ENCODE measurements around the gene APOL3.
"Not testable (repeated sequence)": the region's sequence is repeated elsewhere in the genome, so short reads cannot be mapped to it uniquely, and the experiment has no call there.

Gene APOL3

DNA sequence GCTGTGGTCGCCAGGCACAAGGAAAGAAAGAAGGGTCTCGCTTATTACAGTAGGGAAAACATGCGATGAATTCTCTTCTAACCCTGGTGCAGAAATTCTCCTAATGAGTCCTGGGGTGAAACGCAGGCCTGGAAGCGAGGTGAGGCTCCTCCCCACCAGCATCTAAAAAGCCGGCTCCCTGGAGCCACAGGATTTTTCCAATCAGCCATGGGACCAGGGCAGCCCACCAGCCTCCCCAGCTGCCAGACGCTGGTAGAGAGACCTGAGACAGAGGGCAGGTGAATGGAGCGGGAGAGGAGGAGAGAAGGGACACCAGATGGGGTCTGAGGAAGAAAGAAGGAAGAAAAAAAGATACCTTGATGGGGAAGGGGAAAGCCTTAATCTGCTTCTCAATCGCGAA lies 28.6 kb downstream of the APOL3 start:
- DNase-seq, result no peak

DNA sequence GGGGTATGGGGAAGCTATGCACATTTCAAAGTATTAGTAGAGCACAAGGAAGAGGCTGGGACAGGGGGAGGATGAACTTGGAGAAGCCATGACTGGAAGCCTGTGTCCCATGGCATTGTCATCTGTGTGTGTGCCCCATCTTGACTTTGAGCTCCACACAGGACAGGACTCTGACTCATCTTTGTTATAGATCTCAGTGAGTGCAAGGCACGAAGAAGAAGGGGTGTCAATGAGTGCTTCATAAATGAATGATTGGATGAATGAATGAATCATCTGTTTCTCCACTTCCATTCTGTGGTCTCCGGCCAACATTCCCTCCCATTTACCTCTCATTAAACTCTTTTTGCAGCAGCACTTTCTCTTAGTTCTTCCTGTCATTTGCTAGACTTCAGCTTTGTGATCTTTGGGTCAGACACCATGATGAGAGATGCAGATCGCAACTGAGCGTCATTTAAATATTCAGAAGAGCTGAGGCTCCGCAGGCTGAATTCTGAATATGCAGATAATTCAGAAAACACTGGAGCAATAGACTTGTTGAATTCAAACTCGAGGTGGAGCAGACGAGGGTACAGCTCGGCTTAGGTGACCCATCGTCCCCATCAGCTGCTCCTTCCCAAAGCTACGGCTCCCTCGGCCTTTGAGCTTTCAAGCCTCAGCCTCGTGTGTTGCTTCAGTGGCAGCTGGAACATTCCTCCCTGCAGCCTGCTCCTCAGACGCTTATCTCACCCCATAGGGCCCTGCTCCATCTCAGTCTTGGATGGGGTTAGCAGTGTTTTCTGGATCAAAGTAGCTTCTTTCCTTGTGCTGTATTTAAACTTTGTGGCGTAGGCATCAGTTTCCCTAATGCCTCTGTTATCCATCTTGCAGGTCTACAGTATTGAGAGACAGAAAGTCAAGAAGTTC lies 30.8 kb downstream of the APOL3 start:
- DNase-seq, result no peak

- no peak for DNase-seq
Measured at GRCh38 chr22:36129071-36129470, 31.5 kb downstream of the APOL3 start.

GRCh38 chr22:36125994-36126531 lies 34.5 kb downstream of the APOL3 start:
- no peak for DNase-seq

- DNase-seq, result no peak
Measured at GRCh38 chr22:36125434-36125833, 35.1 kb downstream of the APOL3 start.

DNA sequence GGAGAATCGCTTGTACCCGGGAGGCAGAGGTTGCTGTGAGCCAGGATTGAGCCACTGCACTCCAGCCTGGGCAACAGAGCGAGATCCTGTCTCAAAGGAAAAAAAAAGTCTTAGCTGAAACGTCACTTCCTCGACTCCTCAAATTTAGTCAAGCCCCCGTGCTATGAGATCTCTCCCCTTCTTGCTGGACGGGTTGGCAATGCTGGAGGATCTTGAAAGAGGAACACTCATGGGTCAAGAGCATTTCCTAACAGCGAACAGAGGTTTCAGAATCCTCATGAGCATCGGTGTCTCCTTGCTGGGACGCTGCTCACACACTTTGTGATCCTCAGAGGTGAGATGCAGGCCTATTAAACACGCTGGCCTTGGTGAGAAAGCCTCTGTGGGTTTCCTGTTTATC lies 35.9 kb downstream of the APOL3 start:
- no peak for DNase-seq

DNA sequence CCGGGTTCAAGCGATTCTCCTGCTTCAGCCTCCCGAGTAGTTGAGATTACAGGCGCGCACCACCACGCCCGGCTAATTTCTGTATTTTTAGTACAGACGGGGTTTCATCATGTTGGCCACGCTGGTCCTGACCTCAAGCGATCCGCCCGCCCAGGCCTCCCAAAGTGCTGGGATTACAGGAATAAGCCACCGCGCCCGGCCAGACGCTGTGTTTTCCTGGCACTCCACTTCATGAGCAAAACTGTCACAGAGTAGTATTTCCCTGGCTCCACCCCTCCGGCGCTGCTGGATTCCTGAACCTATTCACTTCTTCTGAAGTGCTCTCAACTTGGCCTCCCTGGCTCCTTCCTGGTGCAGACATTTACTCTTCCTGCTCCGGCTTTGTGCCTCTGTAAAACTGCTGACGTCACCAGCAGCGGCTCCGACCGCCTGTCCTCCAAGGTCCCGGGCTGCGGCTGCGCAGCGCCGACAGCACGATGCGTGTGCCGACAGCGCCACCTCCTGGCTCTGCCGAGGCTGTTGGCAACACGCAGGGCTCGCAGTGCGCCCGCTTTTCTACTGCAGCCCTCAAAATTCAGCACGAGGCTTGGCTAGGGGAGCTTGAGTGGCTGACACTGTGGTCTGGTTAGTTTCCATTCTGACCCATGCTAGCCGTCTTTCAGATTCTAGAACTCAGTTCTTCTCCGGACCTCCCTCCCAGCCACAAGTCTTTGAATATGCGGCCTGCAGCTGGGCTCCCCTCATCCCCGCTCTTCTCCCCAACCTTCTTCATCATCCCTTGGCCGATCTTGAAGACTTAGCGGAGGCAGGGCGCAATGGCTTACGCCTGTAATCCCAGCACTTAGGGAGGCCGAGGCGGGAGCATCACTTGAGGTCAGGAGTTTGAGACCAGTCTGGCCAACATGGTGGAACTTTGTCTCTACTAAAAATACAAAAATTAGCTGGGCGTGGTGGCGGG lies 36.6 kb downstream of the APOL3 start:
- DNase-seq, result peak; percentile 88

GRCh38 chr22:36120621-36121351 lies 39.8 kb downstream of the APOL3 start:
- not testable (repeated sequence) for DNase-seq

GRCh38 chr22:36117053-36117554 lies 43.5 kb downstream of the APOL3 start:
- DNase-seq, result no peak

- no peak for DNase-seq
Measured at GRCh38 chr22:36116127-36116526, 44.4 kb downstream of the APOL3 start.

DNA sequence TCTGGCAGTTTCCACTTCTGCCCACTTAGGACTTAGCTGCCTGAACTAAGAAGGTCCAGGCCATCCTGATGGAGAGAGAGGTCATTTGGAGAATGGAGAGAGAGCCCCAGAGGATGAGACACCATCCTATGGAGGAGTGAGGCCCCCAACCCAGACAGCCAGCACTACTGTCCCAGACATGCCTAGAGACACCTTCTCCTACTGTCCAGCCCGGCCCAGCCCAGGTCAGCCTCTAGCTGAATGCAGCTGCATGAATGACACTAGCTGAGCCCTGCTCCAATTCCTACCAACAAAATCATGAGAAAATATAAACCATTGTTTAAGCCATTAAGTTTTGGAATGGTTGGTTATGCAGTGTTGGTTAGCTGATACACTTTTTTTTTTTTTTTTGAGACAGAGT lies 47.4 kb downstream of the APOL3 start:
- no peak for DNase-seq

- no peak for DNase-seq
Measured at GRCh38 chr22:36111316-36111715, 49.2 kb downstream of the APOL3 start.

GRCh38 chr22:36110306-36110881 lies 50.2 kb downstream of the APOL3 start:
- DNase-seq, result no peak

DNA sequence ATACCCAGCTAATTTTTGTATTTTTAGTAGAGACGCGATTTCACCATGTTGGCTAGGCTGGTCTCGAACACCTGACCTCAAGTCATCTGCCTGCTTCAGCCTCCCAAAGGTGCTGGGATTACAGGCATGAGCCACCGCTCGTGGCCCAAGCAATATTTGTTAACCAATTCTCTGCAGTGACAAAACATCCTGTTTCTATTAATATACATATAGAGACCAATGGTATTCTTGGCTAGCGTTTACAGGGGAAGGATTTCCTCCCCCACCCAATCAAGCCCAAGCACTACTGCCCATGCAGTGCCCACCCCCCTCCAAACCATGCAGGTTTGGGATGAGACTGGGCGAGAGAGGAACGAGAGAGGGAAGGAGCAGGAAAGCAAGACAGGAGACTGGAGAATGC lies 53.1 kb downstream of the APOL3 start:
- DNase-seq, result no peak

DNA sequence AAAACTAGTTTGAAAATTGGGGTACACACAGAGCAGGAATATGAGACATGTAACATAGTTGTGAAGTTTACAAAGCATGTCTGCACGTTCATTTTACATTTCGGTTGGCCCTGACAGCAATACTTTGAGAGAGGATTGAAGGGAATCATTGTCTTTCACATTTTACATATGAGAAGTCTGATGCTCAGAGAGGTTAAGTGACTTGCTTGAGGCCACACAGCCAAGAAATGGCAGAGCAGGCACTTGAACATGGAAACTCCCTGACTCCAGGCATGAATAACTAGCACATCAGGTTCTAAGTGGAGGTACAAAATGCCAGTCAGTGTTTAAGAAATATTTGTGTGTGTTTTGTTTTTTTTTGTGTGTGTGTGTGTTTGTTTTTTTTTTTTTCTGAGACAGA lies 53.6 kb downstream of the APOL3 start:
- no peak for DNase-seq

DNA sequence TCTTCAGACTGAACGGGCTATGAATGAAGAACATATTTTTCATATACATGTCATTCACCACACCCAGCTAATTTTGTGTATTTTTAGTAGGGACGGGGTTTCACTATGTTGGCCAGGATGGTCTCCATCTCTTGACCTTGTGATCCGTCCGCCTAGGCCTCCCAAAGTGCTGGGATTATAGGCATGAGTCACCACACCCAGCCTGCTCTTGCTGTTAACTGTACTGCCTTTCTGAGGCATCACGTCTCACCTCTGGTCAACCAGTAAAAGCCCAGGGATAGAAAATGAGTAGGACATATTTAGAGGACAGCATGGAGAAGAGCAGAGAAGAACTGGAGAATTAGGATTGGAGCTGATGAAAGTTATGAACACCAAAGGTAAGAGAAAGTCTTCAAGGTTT lies 55.6 kb downstream of the APOL3 start:
- no peak for DNase-seq

DNA sequence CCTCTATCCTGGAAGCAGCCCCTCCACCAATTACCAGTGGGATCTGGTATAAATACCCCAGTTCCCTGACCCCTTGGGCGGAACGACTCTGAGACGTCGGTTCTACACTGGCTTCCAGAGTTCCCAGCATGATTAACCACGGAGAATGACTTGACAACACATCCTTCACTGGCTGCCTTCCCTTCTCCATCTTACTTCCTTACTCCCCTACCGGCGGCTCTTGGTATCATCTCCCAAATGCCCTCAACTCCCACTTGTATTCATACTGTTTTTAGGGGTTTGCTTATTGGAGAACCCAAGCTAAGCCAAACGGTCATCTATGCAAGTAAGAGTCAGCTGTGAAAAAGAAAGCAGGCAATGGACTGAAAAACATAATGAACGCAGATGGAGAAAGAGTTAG lies 56.1 kb downstream of the APOL3 start:
- no peak for DNase-seq

GRCh38 chr22:36103891-36104290 lies 56.7 kb downstream of the APOL3 start:
- DNase-seq, result no peak

- no peak for DNase-seq
Measured at GRCh38 chr22:36102995-36103394, 57.6 kb downstream of the APOL3 start.

- no peak for DNase-seq
Measured at GRCh38 chr22:36101756-36102155, 58.8 kb downstream of the APOL3 start.

GRCh38 chr22:36100908-36101307 lies 59.6 kb downstream of the APOL3 start:
- DNase-seq, result not testable (repeated sequence)

DNA sequence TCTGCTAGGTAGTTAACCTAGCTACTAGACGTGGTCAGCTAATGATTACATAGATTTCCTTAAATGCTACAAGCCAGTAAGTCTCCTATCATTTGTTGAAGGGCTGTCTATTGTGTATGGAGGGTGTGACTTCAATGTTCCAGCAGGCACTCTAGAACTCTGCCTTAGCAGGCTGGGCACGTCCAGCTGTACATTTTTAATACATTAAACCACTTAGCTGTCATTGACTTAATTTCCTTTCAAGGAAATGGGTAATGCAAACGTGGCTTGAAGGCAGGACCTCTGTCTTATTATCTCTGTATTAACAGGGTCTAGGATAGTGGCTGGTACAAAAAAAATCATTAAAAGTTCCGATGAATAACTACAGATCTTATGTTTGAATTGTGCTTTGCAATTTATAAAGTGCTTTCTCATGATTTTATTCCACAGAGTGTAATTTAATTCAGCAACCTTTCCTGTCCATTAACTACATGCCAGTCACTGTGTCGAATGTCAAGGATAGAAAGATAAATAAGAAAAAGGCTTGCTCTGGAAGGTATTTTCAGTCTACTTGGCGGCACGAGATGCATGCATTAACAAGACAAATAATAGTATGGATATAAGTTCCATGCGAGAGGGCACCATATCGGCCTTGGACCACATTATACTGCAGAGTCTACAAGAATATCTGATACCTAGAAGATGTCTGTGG lies 60.3 kb downstream of the APOL3 start:
- no peak for DNase-seq

Measured in amniotic stem cell (primary cell).